ENCODE measurements around the gene PPP1R18.
"Not testable (repeated sequence)": the region's sequence is repeated elsewhere in the genome, so short reads cannot be mapped to it uniquely, and the experiment has no call there.

PPP1R18 gene

GRCh38 chr6:30686009-30686907 lies at the start of gene PPP1R18:
Gene PPP1R18 (minus strand): TSS chr6:30686645. CDS start chr6:30686018, 627 bp downstream.
- DNase-seq, result no peak

- DNase-seq, result no peak
These were observed 49.3 kb upstream of the PPP1R18 start for GRCh38 chr6:30735668-30736314.

GRCh38 chr6:30732237-30732943 lies 45.9 kb upstream of the PPP1R18 start:
- no peak for DNase-seq

GRCh38 chr6:30730601-30731435 lies 44.4 kb upstream of the PPP1R18 start:
- peak; percentile 84 for DNase-seq

GRCh38 chr6:30727920-30728553 lies 41.6 kb upstream of the PPP1R18 start:
- DNase-seq, result no peak

- DNase-seq, result no peak
These were observed 40.3 kb upstream of the PPP1R18 start for GRCh38 chr6:30726506-30727413.

GRCh38 chr6:30725713-30726505 lies 39.5 kb upstream of the PPP1R18 start:
- DNase-seq, result peak; percentile 12

- no peak for DNase-seq
These were observed 38.6 kb upstream of the PPP1R18 start for GRCh38 chr6:30724906-30725667.

- DNase-seq, result not testable (repeated sequence)
These were observed 37.6 kb upstream of the PPP1R18 start for GRCh38 chr6:30723843-30724741.

GRCh38 chr6:30723159-30723842 lies 36.9 kb upstream of the PPP1R18 start:
- DNase-seq, result not testable (repeated sequence)

GRCh38 chr6:30722280-30723112 lies 36.1 kb upstream of the PPP1R18 start:
- DNase-seq, result peak; percentile 54

GRCh38 chr6:30722025-30722279 lies 35.5 kb upstream of the PPP1R18 start:
- DNase-seq, result not testable (repeated sequence)

- peak; percentile 81 for DNase-seq
These were observed 35.0 kb upstream of the PPP1R18 start for GRCh38 chr6:30721198-30722024.

- peak; percentile 35 for DNase-seq
These were observed 34.3 kb upstream of the PPP1R18 start for GRCh38 chr6:30720738-30721197.
